Activated CD8-positive, alpha-beta memory T cell treated with anti-CD3 and anti-CD28 coated beads, Interleukin-2, amount 10 ng/mL, durations not matched to agents 7 days and 5 days (primary cell): ENCODE measurements around the gene OR9Q1. TPM values are rescaled to one million over a fixed set of nuclear protein-coding genes. Genes with fewer than 3 reads are reported as not detected.

ENCODE experiments used
- ATAC-seq: fragments of 150-1000 bp; cut with Tn5 transposase; one replicate; pipeline ENCODE4 v1.10.0; 2021; ENCODE audit warnings: moderate library complexity
- CTCF ChIA-PET: fragments of 350-600 bp; sonication (Branson Sonifier 250); formaldehyde crosslinking; loops from one replicate; lab custom pipeline; 2021; ENCODE audit warnings: antibody characterized with exemption; lab: Charles Lee
- DNase-seq: peaks from one replicate; pipeline ENCODE4 v3.0.0-alpha.2; 2020
- H3K27ac Mint-ChIP-seq: one replicate; pipeline ENCODE4 v1.8.0; 2021; ENCODE audit warnings: mild to moderate bottlenecking, mixed read lengths
- H3K27me3 Mint-ChIP-seq: one replicate; pipeline ENCODE4 v1.8.0; 2021; ENCODE audit warnings: mixed read lengths
- H3K36me3 Mint-ChIP-seq: one replicate; pipeline ENCODE4 v1.8.0; 2021; ENCODE audit warnings: mild to moderate bottlenecking, mixed read lengths
- H3K4me1 Mint-ChIP-seq: one replicate; pipeline ENCODE4 v1.8.0; 2021; ENCODE audit warnings: mixed read lengths
- H3K4me3 Mint-ChIP-seq: one replicate; pipeline ENCODE4 v1.8.0; 2021; ENCODE audit warnings: mild to moderate bottlenecking, moderate library complexity, mixed read lengths
- H3K9me3 Mint-ChIP-seq: one replicate; pipeline ENCODE4 v1.8.0; 2022; ENCODE audit warnings: low read depth, mixed read lengths
- total RNA-seq, 2 experiments: library from RNA; stranded (reverse); gene quantifications; one replicate each; pipeline ENCODE4 v1.2.3, GENCODE V29; 2021

Gene OR9Q1
- total RNA-seq, 2 experiments from 2014 or later: not detected

GRCh38 chr11:58055806-58056401, 32.2 kb downstream of the OR9Q1 start:
- ATAC-seq (no peak), DNase-seq (no peak)
- H3K27ac Mint-ChIP-seq: no peak overlapping the region
- CTCF ChIA-PET: no interaction called here
- H3K27me3 Mint-ChIP-seq: peaks cover 3% of the 10 kb centered on the region
- no peaks in the 10 kb centered on the region for H3K4me1 Mint-ChIP-seq
- no peaks in the 10 kb centered on the region for H3K36me3 Mint-ChIP-seq
- H3K4me3 Mint-ChIP-seq: no peak overlapping the region
- no peaks in the 10 kb centered on the region for H3K9me3 Mint-ChIP-seq

- Mint-ChIP-seq H3K36me3 (no peaks in the 10 kb centered on the region), H3K9me3 (no peaks in the 10 kb centered on the region), H3K4me1 (no peaks in the 10 kb centered on the region), H3K4me3 (no peak overlapping the region), H3K27me3 (peaks cover 6% of the 10 kb centered on the region), H3K27ac (no peak overlapping the region)
- CTCF ChIA-PET: no interaction called here
- ATAC-seq: no peak
- no peak for DNase-seq
Measured at GRCh38 chr11:58057481-58057880, 33.8 kb downstream of the OR9Q1 start.

- no peak for ATAC-seq
- Mint-ChIP-seq H3K9me3 (no peaks in the 10 kb centered on the region), H3K4me1 (no peaks in the 10 kb centered on the region), H3K27me3 (peaks cover 6% of the 10 kb centered on the region), H3K4me3 (no peak overlapping the region), H3K27ac (no peak overlapping the region), H3K36me3 (no peaks in the 10 kb centered on the region)
- DNase-seq: no peak
- CTCF ChIA-PET: no interaction called here
Measured at GRCh38 chr11:58058276-58059006, 34.8 kb downstream of the OR9Q1 start.

- no peak overlapping the region for H3K27ac Mint-ChIP-seq
- DNase-seq (no peak), ATAC-seq (no peak)
- H3K36me3 Mint-ChIP-seq: no peaks in the 10 kb centered on the region
- no peaks in the 10 kb centered on the region for H3K9me3 Mint-ChIP-seq
- H3K27me3 Mint-ChIP-seq: peaks cover 8% of the 10 kb centered on the region
- H3K4me3 Mint-ChIP-seq: no peak overlapping the region
- no peaks in the 10 kb centered on the region for H3K4me1 Mint-ChIP-seq
- CTCF ChIA-PET: no interaction called here
Measured at GRCh38 chr11:58059007-58059350, 35.3 kb downstream of the OR9Q1 start.

DNA sequence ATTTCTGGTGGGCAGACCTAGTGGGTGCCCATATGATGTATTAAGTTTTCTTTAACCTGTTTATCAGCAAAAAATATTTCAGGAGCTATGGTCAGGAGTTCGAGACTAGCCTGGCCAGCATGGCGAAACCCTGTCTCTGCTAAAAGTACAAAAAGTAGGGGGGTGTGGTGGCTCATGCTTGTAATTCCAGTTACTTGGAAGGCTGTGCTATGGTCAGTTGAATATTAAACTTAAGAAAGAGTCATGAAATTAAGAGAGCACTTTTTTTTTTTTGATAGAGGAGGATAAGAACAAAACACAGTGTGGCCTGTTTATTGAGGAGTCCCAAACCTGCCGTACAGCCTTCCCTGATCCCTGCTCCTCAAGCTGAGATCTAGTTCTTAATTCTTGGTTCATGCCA, 36.9 kb downstream of the OR9Q1 start:
- Mint-ChIP-seq H3K27ac (no peak overlapping the region), H3K4me3 (no peak overlapping the region), H3K9me3 (no peaks in the 10 kb centered on the region), H3K36me3 (no peaks in the 10 kb centered on the region), H3K4me1 (no peaks in the 10 kb centered on the region), H3K27me3 (peaks cover 9% of the 10 kb centered on the region)
- no peak for ATAC-seq
- no peak for DNase-seq
- CTCF ChIA-PET: no interaction called here

DNA sequence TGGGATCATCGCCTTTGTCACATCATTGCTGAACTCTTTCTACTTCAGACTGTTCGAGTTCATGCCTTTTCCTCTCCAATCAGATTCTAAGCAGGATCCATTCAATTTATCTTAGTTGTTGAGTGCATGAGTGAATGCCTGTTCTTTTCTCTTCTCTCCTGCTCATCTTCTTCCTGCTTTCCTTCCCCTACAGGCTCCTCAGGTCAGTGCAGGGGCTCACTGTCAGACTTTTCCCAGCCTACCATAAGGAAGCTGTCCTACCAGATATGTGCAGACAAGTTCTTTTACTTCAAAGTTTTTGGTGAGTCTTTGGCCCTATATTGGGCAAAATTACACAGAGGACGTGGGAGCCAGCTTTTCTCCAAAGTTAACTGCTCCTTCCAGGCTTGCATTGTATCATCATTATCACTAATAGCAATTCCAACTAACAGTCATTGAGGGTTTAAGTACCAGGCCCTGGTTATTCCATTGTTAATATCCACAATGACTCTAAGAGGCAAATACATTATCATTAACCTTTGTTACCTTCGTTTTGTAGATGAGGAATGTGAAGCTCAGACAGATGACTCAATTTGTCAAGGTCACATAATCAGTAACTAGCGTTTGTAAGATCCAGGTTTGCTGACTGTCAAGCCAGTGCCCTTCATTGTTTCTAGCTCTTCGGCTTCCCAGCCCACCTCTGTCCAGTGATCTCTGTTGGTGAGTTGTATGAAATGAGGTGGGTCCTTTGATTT, 37.4 kb downstream of the OR9Q1 start:
- DNase-seq (no peak), ATAC-seq (no peak)
- H3K36me3 Mint-ChIP-seq: no peaks in the 10 kb centered on the region
- H3K4me1 Mint-ChIP-seq: no peaks in the 10 kb centered on the region
- no peak overlapping the region for H3K27ac Mint-ChIP-seq
- no peak overlapping the region for H3K4me3 Mint-ChIP-seq
- no peaks in the 10 kb centered on the region for H3K9me3 Mint-ChIP-seq
- CTCF ChIA-PET: no interaction called here
- peaks cover 9% of the 10 kb centered on the region for H3K27me3 Mint-ChIP-seq

GRCh38 chr11:58061813-58062212, 38.1 kb downstream of the OR9Q1 start:
- no peak for ATAC-seq
- CTCF ChIA-PET: no interaction called here
- H3K4me1 Mint-ChIP-seq: no peaks in the 10 kb centered on the region
- no peaks in the 10 kb centered on the region for H3K36me3 Mint-ChIP-seq
- no peak overlapping the region for H3K4me3 Mint-ChIP-seq
- DNase-seq: no peak
- H3K27ac Mint-ChIP-seq: no peak overlapping the region
- no peaks in the 10 kb centered on the region for H3K9me3 Mint-ChIP-seq
- peaks cover 9% of the 10 kb centered on the region for H3K27me3 Mint-ChIP-seq

DNA sequence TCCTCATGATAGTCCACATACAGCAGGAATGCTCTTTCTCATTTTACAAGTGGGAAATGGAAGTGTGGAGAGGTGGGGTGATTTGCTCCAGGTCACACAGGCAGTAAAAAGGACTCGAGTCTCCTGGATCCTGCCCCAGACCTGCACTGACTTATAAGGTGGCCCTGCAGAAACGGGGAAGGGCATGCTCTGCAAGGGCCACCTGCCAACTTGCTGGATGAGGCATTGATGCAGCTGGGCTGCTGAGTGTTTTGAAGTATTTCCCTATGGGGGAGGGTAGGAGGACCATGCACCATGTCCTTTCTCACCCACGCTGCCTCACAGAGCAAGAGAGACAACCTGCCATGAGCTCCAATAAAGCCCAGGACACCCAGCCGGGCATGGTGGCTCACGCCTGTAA, 44.0 kb downstream of the OR9Q1 start:
- H3K27ac Mint-ChIP-seq: no peak overlapping the region
- H3K27me3 Mint-ChIP-seq: peaks cover 3% of the 10 kb centered on the region
- no peaks in the 10 kb centered on the region for H3K9me3 Mint-ChIP-seq
- H3K36me3 Mint-ChIP-seq: no peaks in the 10 kb centered on the region
- no peak overlapping the region for H3K4me3 Mint-ChIP-seq
- DNase-seq (no peak), ATAC-seq (no peak)
- CTCF ChIA-PET: no interaction called here
- H3K4me1 Mint-ChIP-seq: no peaks in the 10 kb centered on the region

GRCh38 chr11:58068655-58069054, 45.0 kb downstream of the OR9Q1 start:
- DNase-seq: no peak
- H3K9me3 Mint-ChIP-seq: peaks cover under 1% of the 10 kb centered on the region
- CTCF ChIA-PET: interaction anchor here (1.0 kb wide), 1 partner anchor 11 kb away, joined by 3 read pairs; no protein-coding TSS in a partner anchor
- H3K27me3 Mint-ChIP-seq: peaks cover 3% of the 10 kb centered on the region
- H3K27ac Mint-ChIP-seq: no peak overlapping the region
- H3K4me3 Mint-ChIP-seq: no peak overlapping the region
- ATAC-seq: no peak
- no peaks in the 10 kb centered on the region for H3K4me1 Mint-ChIP-seq
- H3K36me3 Mint-ChIP-seq: no peaks in the 10 kb centered on the region

DNA sequence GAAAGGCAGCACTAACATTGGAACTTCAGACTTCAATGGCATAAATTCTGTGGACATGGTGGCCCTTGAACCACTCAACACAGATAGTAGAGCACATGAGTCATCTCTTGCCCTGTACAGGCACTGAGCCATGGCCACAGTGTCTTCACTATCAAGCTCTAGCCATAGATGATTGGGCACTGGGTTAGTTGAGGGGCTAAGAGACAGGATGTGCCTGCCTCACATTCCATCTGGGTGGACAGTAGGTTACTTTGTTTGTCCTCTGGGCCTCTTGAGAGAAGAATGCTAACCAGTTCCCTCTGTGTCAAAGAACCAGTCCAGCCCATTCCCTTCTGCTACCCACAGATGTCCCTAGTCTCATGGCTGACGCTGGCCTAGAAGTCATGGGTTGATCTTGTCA, 46.9 kb downstream of the OR9Q1 start:
- H3K27me3 Mint-ChIP-seq: no peaks in the 10 kb centered on the region
- H3K36me3 Mint-ChIP-seq: no peaks in the 10 kb centered on the region
- no peak overlapping the region for H3K27ac Mint-ChIP-seq
- H3K9me3 Mint-ChIP-seq: peaks cover 2% of the 10 kb centered on the region
- ATAC-seq (no peak), DNase-seq (no peak)
- no peaks in the 10 kb centered on the region for H3K4me1 Mint-ChIP-seq
- CTCF ChIA-PET: no interaction called here
- H3K4me3 Mint-ChIP-seq: no peak overlapping the region

DNA sequence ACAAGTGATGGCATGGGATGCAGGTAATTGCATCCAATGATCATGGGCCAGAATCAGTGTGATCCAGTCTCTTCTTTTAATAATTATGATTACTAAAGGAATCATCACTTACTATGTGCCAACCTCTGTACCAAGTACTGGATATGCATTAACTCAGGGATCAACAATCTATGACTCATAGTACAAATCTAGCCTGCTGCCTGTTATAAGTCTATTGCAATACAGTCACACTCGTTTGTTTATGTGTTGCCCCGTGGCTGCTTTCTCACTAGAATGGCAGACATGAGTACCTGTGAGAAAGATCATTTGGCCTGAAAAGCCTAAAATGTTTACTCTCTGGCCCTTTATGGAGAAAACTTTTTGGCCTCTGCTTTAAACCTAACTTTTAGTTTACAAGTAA, 52.1 kb downstream of the OR9Q1 start:
- H3K27me3 Mint-ChIP-seq: no peaks in the 10 kb centered on the region
- no peak overlapping the region for H3K27ac Mint-ChIP-seq
- no peaks in the 10 kb centered on the region for H3K4me1 Mint-ChIP-seq
- peaks cover 2% of the 10 kb centered on the region for H3K9me3 Mint-ChIP-seq
- no peak overlapping the region for H3K4me3 Mint-ChIP-seq
- DNase-seq (no peak), ATAC-seq (no peak)
- H3K36me3 Mint-ChIP-seq: no peaks in the 10 kb centered on the region
- CTCF ChIA-PET: no interaction called here

GRCh38 chr11:58086528-58086927, 62.8 kb downstream of the OR9Q1 start:
- H3K36me3 Mint-ChIP-seq: no peaks in the 10 kb centered on the region
- DNase-seq (no peak), ATAC-seq (no peak)
- H3K4me3 Mint-ChIP-seq: no peak overlapping the region
- no peak overlapping the region for H3K27ac Mint-ChIP-seq
- CTCF ChIA-PET: no interaction called here
- H3K4me1 Mint-ChIP-seq: no peaks in the 10 kb centered on the region
- H3K27me3 Mint-ChIP-seq: peaks cover 5% of the 10 kb centered on the region
- H3K9me3 Mint-ChIP-seq: no peaks in the 10 kb centered on the region

DNA sequence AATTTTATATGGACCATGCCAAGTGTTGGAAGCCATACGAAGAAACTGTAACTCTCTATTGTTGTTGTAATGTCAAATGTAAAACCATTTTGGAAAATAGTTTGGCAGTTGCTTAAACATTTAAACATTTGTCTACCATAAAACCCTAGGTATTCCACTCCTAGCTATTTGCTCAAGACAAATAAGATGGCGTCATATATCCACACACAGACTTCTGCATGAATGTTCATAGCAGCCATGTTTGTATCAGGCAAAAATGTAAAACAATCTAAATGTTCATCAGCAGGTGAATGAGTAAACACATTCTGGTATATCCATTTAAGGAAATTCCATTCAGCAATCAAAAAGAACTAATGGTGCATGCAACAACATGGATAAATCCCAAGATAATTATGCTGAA, 73.8 kb downstream of the OR9Q1 start:
- DNase-seq (no peak), ATAC-seq (no peak)
- no peak overlapping the region for H3K27ac Mint-ChIP-seq
- H3K27me3 Mint-ChIP-seq: no peaks in the 10 kb centered on the region
- H3K4me1 Mint-ChIP-seq: no peaks in the 10 kb centered on the region
- no peaks in the 10 kb centered on the region for H3K9me3 Mint-ChIP-seq
- no peaks in the 10 kb centered on the region for H3K36me3 Mint-ChIP-seq
- no peak overlapping the region for H3K4me3 Mint-ChIP-seq
- CTCF ChIA-PET: no interaction called here

- H3K27ac Mint-ChIP-seq: no peak overlapping the region
- no peaks in the 10 kb centered on the region for H3K36me3 Mint-ChIP-seq
- CTCF ChIA-PET: no interaction called here
Measured at GRCh38 chr11:58121096-58121495, 97.4 kb downstream of the OR9Q1 start.

More at GRCh38 chr11:58121096-58121495, 97.4 kb downstream of the OR9Q1 start:
- Mint-ChIP-seq H3K27me3 (peaks cover 2% of the 10 kb centered on the region), H3K4me1 (no peaks in the 10 kb centered on the region), H3K4me3 (no peak overlapping the region), H3K9me3 (no peaks in the 10 kb centered on the region)
- ATAC-seq (no peak), DNase-seq (no peak)
